T-helper 2 cell treated with Interferon-gamma antibody and Interleukin-4, amounts not matched to agents 5 μg/mL and 100 μg/mL, for 36 hours (primary cell): ENCODE results near the gene CRYL1.

Experiments
- DNase-seq: peaks from one replicate; pipeline ENCODE4 v3.0.0; 2021; ENCODE audit warnings: low spot score
- H3K27ac Mint-ChIP-seq: one replicate; pipeline ENCODE4 v1.8.0; 2021; ENCODE audit warnings: mild to moderate bottlenecking, mixed read lengths
- H3K27me3 Mint-ChIP-seq: one replicate; pipeline ENCODE4 v1.8.0; 2021; ENCODE audit warnings: low read depth, mixed read lengths
- H3K36me3 Mint-ChIP-seq: one replicate; pipeline ENCODE4 v1.8.0; 2021; ENCODE audit warnings: low read depth, mixed read lengths
- H3K4me1 Mint-ChIP-seq: one replicate; pipeline ENCODE4 v1.8.0; 2021; ENCODE audit warnings: low read depth, mixed read lengths
- H3K4me3 Mint-ChIP-seq: one replicate; pipeline ENCODE4 v1.8.0; 2022; ENCODE audit warnings: mild to moderate bottlenecking, moderate library complexity, mixed read lengths
- H3K9me3 Mint-ChIP-seq: one replicate; pipeline ENCODE4 v1.8.0; 2021; ENCODE audit warnings: mixed read lengths

Gene CRYL1

GRCh38 chr13:20426766-20427448 lies 98.8 kb downstream of the CRYL1 start:
- DNase-seq, result no peak

DNA sequence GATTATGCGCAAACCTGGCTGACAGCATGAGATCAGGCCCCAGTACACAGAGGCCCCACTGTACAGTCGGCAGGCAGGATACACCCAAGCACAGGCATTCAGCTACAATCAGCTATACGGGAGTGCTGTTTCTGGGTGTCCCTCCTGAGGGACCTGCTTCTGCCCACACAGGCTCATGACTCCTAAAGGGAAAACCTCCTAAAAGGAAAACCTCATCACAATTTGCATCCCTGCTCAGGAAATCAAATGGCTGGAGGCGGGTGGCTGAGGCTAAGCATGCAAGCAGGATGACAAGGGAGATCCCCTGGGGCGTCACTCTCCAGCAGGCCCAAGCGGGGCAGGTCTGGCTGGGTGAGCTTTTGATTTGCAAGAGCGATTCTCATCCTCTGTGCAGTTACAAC lies 99.8 kb downstream of the CRYL1 start:
- peaks cover 2% of the 10 kb centered on the region for H3K36me3 Mint-ChIP-seq
- H3K27me3 Mint-ChIP-seq, result no peaks in the 10 kb centered on the region
- no peak overlapping the region for H3K27ac Mint-ChIP-seq
- no peaks in the 10 kb centered on the region for H3K9me3 Mint-ChIP-seq
- no peak for DNase-seq
- H3K4me1 Mint-ChIP-seq, result peaks cover 13% of the 10 kb centered on the region
- H3K4me3 Mint-ChIP-seq, result no peak overlapping the region

More at GRCh38 chr13:20426766-20427448, 98.8 kb downstream of the CRYL1 start:
- Mint-ChIP-seq H3K27ac (no peak overlapping the region), H3K36me3 (peaks cover 2% of the 10 kb centered on the region), H3K9me3 (no peaks in the 10 kb centered on the region), H3K4me3 (no peak overlapping the region), H3K4me1 (peaks cover 7% of the 10 kb centered on the region), H3K27me3 (no peaks in the 10 kb centered on the region)

GRCh38 chr13:20424949-20425348 lies 100.7 kb downstream of the CRYL1 start:
- no peak for DNase-seq
- Mint-ChIP-seq H3K4me3 (no peak overlapping the region), H3K27ac (no peak overlapping the region), H3K4me1 (peaks cover 19% of the 10 kb centered on the region), H3K36me3 (peaks cover 2% of the 10 kb centered on the region), H3K9me3 (no peaks in the 10 kb centered on the region), H3K27me3 (no peaks in the 10 kb centered on the region)

DNA sequence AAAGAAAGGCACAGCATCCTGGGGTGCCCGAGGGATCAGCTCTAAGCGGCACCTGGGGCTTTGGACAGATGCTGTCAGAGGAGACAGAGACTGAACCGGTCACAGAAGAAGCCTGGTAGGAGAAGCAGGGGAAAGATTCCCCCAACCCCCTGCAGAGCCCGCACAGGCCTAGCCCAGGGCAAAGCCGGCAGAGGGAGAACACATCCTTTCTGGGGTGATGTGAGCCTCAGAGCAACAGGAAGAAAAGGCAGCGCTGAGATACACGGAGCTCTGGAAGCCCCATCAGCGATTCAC lies 101.2 kb downstream of the CRYL1 start:
- no peaks in the 10 kb centered on the region for H3K27me3 Mint-ChIP-seq
- H3K36me3 Mint-ChIP-seq, result peaks cover 2% of the 10 kb centered on the region
- H3K4me1 Mint-ChIP-seq, result peaks cover 23% of the 10 kb centered on the region
- H3K4me3 Mint-ChIP-seq, result no peak overlapping the region
- H3K9me3 Mint-ChIP-seq, result no peaks in the 10 kb centered on the region
- DNase-seq, result no peak
- H3K27ac Mint-ChIP-seq, result no peak overlapping the region

GRCh38 chr13:20422362-20422761 lies 103.3 kb downstream of the CRYL1 start:
- Mint-ChIP-seq H3K27me3 (no peaks in the 10 kb centered on the region), H3K9me3 (peaks cover 10% of the 10 kb centered on the region), H3K4me1 (peaks cover 38% of the 10 kb centered on the region), H3K4me3 (no peak overlapping the region), H3K27ac (no peak overlapping the region), H3K36me3 (peaks cover 17% of the 10 kb centered on the region)
- no peak for DNase-seq

- no peak overlapping the region for H3K4me3 Mint-ChIP-seq
- peaks cover 10% of the 10 kb centered on the region for H3K9me3 Mint-ChIP-seq
- H3K27ac Mint-ChIP-seq, result no peak overlapping the region
- no peaks in the 10 kb centered on the region for H3K27me3 Mint-ChIP-seq
- peaks cover 20% of the 10 kb centered on the region for H3K36me3 Mint-ChIP-seq
- H3K4me1 Mint-ChIP-seq, result peaks cover 38% of the 10 kb centered on the region
- no peak for DNase-seq
Observed at GRCh38 chr13:20420938-20421337, 104.7 kb downstream of the CRYL1 start.

- Mint-ChIP-seq H3K4me1 (peaks cover 33% of the 10 kb centered on the region), H3K4me3 (peak overlapping the region; percentile 34), H3K9me3 (peaks cover 10% of the 10 kb centered on the region), H3K36me3 (peaks cover 19% of the 10 kb centered on the region), H3K27me3 (no peaks in the 10 kb centered on the region), H3K27ac (peak overlapping the region; percentile 62)
- DNase-seq, result no peak
Observed at GRCh38 chr13:20418953-20419352, 106.7 kb downstream of the CRYL1 start.

DNA sequence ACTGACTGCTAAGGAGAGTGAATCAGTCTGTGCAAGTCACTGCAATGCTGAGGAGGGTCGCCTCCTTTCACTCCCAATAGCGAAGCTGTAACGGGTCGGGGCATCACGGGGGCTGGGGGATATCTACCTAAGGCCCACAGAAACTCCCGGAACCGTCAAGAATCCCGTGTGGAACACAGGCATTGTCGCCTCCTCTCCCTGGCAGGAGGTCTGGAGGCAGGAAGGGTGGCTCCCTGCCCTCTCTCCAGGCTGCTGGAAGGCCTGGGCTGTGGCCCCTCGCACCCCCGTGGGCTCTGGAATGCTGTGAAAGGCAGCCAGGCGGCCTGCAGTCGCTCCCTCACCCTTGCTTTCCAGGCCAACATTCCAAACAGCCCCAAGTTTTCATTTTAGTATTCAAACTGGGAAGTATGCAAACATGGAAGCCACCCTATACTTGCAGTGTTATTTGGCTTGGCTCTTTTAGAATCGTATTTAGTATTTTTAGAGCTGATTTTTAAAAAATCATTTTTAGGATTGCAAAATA lies 109.4 kb downstream of the CRYL1 start:
- H3K4me1 Mint-ChIP-seq, result peaks cover 44% of the 10 kb centered on the region
- H3K4me3 Mint-ChIP-seq, result no peak overlapping the region
- H3K27ac Mint-ChIP-seq, result no peak overlapping the region
- H3K27me3 Mint-ChIP-seq, result no peaks in the 10 kb centered on the region
- H3K9me3 Mint-ChIP-seq, result peaks cover 10% of the 10 kb centered on the region
- peaks cover 24% of the 10 kb centered on the region for H3K36me3 Mint-ChIP-seq
- no peak for DNase-seq

GRCh38 chr13:20415694-20416107 lies 110.0 kb downstream of the CRYL1 start:
- peaks cover 26% of the 10 kb centered on the region for H3K36me3 Mint-ChIP-seq
- no peak overlapping the region for H3K4me3 Mint-ChIP-seq
- no peak overlapping the region for H3K27ac Mint-ChIP-seq
- H3K9me3 Mint-ChIP-seq, result peaks cover 14% of the 10 kb centered on the region
- H3K4me1 Mint-ChIP-seq, result peaks cover 45% of the 10 kb centered on the region
- DNase-seq, result no peak
- H3K27me3 Mint-ChIP-seq, result no peaks in the 10 kb centered on the region

GRCh38 chr13:20415306-20415679 lies 110.4 kb downstream of the CRYL1 start:
- H3K27me3 Mint-ChIP-seq, result no peaks in the 10 kb centered on the region
- no peak overlapping the region for H3K4me3 Mint-ChIP-seq
- peaks cover 46% of the 10 kb centered on the region for H3K4me1 Mint-ChIP-seq
- peaks cover 27% of the 10 kb centered on the region for H3K36me3 Mint-ChIP-seq
- no peak overlapping the region for H3K27ac Mint-ChIP-seq
- peaks cover 17% of the 10 kb centered on the region for H3K9me3 Mint-ChIP-seq
- DNase-seq, result no peak

GRCh38 chr13:20414546-20415305 lies 110.9 kb downstream of the CRYL1 start:
- H3K36me3 Mint-ChIP-seq, result peaks cover 27% of the 10 kb centered on the region
- no peak overlapping the region for H3K27ac Mint-ChIP-seq
- no peak for DNase-seq
- peaks cover 40% of the 10 kb centered on the region for H3K4me1 Mint-ChIP-seq
- H3K4me3 Mint-ChIP-seq, result no peak overlapping the region
- peaks cover 18% of the 10 kb centered on the region for H3K9me3 Mint-ChIP-seq
- H3K27me3 Mint-ChIP-seq, result no peaks in the 10 kb centered on the region

GRCh38 chr13:20412691-20413355 lies 112.8 kb downstream of the CRYL1 start:
- H3K27ac Mint-ChIP-seq, result peak overlapping the region; percentile 13
- peaks cover 24% of the 10 kb centered on the region for H3K4me1 Mint-ChIP-seq
- peaks cover 8% of the 10 kb centered on the region for H3K9me3 Mint-ChIP-seq
- no peak for DNase-seq
- no peaks in the 10 kb centered on the region for H3K27me3 Mint-ChIP-seq
- peaks cover 18% of the 10 kb centered on the region for H3K36me3 Mint-ChIP-seq
- H3K4me3 Mint-ChIP-seq, result peak overlapping the region; percentile 55

GRCh38 chr13:20411638-20412342 lies 113.9 kb downstream of the CRYL1 start:
- H3K27me3 Mint-ChIP-seq, result no peaks in the 10 kb centered on the region
- peak overlapping the region; percentile 85 for H3K4me3 Mint-ChIP-seq
- peak; percentile 56 for DNase-seq
- H3K36me3 Mint-ChIP-seq, result peaks cover 14% of the 10 kb centered on the region
- peak overlapping the region; percentile 90 for H3K27ac Mint-ChIP-seq
- H3K4me1 Mint-ChIP-seq, result peaks cover 22% of the 10 kb centered on the region
- peaks cover 8% of the 10 kb centered on the region for H3K9me3 Mint-ChIP-seq
